GM18868 (cell line): Measurements from ENCODE around the gene HPCAL4.

Source experiments
- ATAC-seq: cut with Tn5 transposase; IDR thresholded peaks from one replicate; pipeline ENCODE4 v1.9.1; 2021; ENCODE audit warnings: mild to moderate bottlenecking, moderate library complexity; ENCODE audit not compliant: unreplicated experiment

HPCAL4 gene

DNA sequence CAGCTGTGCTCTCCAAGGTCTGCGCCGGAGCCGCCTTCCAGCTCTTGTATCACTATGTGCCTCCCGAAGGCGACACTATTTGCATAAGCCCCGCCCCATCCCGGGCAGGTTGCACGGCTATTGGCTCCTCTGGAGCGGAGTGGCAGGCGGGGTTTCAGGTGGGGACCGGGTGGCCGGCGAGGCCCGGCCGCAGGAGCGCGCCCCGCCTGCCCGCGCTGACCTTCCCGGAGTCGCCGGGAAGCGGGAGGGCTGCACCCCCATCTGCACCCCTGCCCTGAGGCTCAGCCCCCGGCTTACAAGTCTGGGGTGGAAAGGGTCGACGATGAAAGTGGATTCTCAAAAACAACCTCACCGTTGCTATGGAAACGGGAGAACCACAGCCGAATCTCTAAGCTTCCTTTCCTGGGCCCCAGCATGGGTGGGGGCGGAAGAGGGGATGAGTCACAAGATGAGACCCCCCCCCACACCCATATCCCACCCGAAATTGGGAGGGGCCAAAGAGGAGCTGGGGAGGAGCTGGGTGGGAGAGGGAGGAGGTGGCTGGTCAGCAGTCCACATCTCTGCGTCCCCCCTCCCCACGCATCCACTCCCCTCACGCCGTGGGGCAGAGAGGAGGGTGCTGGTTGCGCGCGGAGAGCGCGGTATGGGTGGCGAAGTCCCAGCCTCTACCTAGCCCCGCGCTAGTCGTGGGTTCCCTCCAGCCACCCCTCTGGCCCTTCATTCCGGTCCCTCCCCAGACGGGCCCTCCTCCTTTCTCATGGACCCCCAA is at the start of gene HPCAL4:
TSS of gene HPCAL4 (minus strand) at position 51 of the 769 bp plus-strand sequence. CDS start 6,830 bp downstream, outside the sequence.
- ATAC-seq, result peak; percentile 76

- ATAC-seq, result peak; percentile 81
Measured at GRCh38 chr1:39738622-39739366, 47.6 kb upstream of the HPCAL4 start, which contains the start of gene PPIE. Gene PPIE, plus strand, starts transcription at chr1:39738882. Its CDS starts 19 bp downstream, at chr1:39738901.

DNA sequence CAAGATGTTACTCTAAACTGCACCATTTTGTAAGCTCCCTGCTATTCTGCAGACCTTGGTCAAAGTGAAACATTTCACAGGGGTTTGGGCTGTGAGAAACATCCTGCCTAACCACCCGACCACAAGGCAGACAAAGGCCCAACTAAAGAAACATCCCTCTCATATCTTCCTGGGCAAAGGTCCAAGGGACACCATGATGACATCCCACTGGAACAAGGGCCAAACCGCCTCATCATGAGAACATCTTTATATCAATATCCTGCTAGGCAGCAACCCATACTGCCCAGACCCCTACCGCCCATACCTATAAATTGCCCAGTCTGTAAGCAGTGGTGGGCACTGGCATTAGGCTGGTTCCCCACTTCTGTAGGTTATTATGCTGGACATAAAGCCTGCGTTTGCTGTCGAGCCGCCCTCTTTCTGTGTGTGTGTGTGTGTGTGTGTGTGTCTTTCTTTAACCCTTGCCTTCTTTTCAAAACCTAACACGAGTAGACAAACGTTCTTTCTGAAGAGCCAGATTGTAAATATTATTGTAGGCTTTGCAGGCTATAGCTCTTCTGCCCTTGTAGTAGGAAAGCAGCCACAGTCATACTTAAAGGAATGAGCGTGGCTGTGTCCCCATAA is 46.4 kb upstream of the HPCAL4 start:
- no peak for ATAC-seq

- no peak for ATAC-seq
Measured at GRCh38 chr1:39735731-39736130, 44.5 kb upstream of the HPCAL4 start.

DNA sequence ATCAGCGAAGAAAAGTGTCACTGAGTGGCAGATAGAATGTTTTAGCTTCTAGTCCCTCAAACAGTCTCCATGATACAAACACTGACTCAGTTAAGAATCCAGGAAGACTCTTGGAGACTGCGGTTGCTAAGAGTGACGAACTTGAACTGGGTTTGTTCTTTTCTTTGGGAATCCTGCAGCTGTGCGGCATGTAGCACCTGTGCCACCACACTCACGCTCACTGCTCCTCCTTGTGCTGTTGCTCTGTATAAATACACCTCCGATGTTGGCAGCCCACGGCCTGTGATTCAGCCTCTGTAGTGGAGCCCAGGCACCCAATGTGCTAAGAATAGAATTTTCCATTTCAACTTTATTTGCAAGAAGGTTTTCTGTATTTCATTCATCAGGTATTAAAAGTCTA is 41.9 kb upstream of the HPCAL4 start:
- no peak for ATAC-seq

DNA sequence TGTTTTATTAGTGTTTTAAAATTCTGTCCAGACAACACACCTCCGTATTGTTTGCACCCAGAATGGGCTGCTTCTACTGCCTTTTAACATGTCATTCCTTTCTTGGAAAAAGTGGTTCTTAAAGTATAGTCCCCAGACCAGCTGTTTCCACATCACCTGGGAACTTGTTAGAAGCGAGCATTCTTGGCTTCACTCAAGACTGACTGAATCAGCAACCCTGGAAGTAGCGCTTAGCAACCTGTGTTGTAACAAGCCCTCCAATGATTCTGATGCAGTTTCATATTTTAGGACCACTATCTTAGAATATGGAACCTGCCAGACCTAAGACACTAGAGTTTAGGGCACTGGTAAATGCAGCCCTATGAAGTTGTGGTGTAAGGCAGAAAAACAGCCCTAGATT is 41.5 kb upstream of the HPCAL4 start:
- ATAC-seq, result no peak

- no peak for ATAC-seq
Measured at GRCh38 chr1:39729842-39730241, 38.6 kb upstream of the HPCAL4 start.

- no peak for ATAC-seq
Measured at GRCh38 chr1:39729030-39729429, 37.8 kb upstream of the HPCAL4 start.

- ATAC-seq, result no peak
Measured at GRCh38 chr1:39727932-39728317, 36.7 kb upstream of the HPCAL4 start.

- peak; percentile 34 for ATAC-seq
Measured at GRCh38 chr1:39727221-39727931, 36.1 kb upstream of the HPCAL4 start.

- ATAC-seq, result no peak
Measured at GRCh38 chr1:39726600-39726999, 35.4 kb upstream of the HPCAL4 start.

DNA sequence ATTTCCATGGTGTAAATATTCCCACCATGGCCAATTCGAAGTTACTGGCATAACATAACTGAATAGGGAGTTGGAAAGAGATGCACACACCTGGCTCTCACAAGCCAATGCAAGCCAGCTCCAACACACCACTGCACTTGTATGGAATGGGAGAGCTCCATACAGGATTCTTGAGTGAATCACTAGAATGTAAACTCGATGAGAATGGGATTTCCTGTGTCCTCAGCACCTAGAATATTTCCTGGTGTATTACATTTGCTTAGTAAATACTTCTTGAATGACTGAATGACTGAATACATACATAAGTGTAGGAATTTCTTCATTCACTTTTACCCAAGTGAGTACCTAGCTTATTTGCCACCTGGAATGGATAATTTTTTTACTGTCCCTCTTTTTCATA is 31.3 kb upstream of the HPCAL4 start:
- ATAC-seq, result no peak

GRCh38 chr1:39721664-39722063 is 30.4 kb upstream of the HPCAL4 start:
- ATAC-seq, result no peak

- ATAC-seq, result no peak
Measured at GRCh38 chr1:39720094-39720999, 29.1 kb upstream of the HPCAL4 start.

DNA sequence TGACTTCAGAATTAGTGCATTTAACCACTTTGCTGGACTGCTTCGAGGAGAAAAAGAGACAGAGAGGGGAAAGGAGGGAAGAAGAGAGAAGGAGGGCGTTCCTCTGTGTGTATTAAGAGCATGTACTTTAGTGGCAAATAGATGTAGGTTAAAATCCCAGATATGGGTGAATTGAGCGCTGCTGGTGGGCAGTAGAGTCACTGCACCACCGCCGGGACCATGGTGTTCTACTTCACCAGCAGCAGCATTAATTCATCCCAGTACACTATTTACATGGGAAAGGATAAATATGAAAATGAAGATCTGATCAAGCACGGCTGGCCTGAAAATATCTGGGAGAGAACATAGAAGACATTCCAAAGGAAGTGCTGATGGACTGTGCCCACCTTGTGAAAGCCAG is 26.6 kb upstream of the HPCAL4 start:
- ATAC-seq, result no peak

DNA sequence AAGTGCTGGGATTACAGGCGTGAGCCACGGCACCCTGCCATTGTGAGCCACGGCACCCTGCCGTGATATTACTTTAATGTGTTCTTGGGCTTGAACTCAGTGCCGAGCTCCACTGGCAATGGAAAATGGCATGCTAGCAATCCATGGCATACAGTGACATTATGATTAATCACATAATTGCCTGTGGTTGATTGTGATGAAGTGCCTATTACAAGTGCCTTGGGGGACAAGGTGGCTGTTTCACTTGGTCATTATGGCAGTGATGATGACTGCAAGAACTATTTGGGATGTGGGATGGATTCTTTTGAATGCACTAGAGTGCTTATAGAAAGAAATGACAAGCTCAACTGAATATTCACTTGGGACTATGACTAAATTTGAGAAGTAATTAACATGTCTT is 22.3 kb upstream of the HPCAL4 start:
- no peak for ATAC-seq

DNA sequence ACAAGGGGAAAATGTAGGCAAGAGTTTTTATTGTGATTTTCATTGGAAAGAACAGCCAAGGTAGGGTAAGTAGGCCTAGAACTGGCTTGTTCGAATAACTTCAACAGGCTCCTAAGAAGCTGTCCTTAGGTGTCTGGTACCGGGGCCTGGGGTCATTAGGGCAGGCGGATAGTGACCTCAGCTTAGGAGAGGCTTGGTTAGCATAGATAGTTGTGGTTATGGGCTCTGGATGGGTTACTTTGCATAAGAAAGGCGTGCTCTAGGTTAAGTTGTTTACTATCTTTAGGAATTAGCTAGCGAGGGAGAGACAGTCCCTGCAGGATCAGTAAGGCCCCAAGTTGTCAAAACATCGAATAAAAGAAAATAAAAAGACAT is 20.7 kb upstream of the HPCAL4 start:
- ATAC-seq, result no peak

- no peak for ATAC-seq
Measured at GRCh38 chr1:39711104-39711965, 20.1 kb upstream of the HPCAL4 start.

DNA sequence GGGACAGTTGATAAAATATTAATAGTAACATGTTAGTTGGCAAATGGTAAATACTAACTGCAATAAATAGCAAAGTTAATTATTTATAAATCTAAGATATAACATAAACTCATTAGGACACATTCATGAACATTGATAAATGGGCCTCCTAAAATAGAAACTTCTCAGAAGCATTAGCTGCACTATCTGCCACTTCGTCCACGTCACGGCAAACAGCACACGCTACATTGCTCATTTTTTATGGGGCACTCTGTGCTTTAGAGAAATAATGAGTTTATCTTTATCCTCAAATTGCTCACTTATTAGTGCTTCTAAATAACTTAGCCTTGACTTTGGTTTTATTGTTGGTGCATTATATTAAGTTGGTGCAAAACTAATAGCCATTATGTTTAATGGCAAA is 16.3 kb upstream of the HPCAL4 start:
- ATAC-seq, result no peak
